ENCODE data around the gene SCARB1. TPM values are rescaled to one million over a fixed set of nuclear protein-coding genes. Genes with fewer than 3 reads are reported as not detected.

SCARB1 gene
- total and polyA plus RNA-seq, 2 of the 13 experiments (the other 11 are each of a cell fraction or from before 2014, with no cell fraction given) = 63.4 to 160 TPM

DNA sequence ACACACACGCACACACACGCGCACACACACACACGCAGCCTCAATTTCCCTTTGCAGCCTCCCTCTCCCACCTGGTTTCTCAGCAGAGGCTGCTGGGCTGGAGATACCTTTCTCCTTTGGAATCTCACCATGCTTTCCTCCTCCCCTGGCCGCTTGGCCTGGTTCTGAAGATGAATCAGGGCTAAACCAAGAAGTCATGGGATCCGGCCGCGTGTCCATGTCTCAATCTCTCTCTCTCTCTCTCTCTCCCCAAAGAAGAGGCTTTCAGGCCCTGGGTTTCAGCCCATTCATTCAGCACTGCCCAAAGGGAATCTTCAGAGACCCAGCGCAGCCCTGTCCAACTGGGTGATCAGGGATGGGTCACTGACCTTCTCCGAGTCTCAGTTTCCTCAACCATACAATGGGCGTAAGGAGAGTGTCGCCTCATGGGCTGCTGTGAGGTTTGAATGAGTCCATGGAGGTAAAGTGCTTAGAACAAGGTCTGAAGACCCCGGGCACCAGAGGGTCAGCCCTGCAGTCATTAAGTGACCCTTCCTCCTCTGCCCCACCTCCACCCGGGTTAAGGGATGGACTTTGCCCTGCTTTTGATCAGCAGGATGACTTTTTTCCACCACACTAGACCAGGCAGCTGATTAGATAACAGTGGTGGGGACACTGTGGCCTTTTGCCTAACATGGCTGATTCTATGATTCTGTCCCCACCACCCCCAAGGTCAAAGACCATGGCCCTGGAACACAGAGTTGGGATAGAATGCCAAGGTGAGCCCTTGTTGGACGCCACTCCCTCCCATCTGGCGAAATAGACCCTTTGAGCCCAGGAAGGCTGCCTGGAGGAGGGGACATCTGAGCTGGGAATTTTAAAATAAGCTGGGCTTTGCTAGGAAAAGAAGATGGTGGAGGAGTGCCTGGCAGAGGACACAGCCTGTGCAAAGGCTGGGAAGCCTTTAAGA, 42.1 kb downstream of the SCARB1 start (continued):
- TF ChIP-seq, protein P1, sequence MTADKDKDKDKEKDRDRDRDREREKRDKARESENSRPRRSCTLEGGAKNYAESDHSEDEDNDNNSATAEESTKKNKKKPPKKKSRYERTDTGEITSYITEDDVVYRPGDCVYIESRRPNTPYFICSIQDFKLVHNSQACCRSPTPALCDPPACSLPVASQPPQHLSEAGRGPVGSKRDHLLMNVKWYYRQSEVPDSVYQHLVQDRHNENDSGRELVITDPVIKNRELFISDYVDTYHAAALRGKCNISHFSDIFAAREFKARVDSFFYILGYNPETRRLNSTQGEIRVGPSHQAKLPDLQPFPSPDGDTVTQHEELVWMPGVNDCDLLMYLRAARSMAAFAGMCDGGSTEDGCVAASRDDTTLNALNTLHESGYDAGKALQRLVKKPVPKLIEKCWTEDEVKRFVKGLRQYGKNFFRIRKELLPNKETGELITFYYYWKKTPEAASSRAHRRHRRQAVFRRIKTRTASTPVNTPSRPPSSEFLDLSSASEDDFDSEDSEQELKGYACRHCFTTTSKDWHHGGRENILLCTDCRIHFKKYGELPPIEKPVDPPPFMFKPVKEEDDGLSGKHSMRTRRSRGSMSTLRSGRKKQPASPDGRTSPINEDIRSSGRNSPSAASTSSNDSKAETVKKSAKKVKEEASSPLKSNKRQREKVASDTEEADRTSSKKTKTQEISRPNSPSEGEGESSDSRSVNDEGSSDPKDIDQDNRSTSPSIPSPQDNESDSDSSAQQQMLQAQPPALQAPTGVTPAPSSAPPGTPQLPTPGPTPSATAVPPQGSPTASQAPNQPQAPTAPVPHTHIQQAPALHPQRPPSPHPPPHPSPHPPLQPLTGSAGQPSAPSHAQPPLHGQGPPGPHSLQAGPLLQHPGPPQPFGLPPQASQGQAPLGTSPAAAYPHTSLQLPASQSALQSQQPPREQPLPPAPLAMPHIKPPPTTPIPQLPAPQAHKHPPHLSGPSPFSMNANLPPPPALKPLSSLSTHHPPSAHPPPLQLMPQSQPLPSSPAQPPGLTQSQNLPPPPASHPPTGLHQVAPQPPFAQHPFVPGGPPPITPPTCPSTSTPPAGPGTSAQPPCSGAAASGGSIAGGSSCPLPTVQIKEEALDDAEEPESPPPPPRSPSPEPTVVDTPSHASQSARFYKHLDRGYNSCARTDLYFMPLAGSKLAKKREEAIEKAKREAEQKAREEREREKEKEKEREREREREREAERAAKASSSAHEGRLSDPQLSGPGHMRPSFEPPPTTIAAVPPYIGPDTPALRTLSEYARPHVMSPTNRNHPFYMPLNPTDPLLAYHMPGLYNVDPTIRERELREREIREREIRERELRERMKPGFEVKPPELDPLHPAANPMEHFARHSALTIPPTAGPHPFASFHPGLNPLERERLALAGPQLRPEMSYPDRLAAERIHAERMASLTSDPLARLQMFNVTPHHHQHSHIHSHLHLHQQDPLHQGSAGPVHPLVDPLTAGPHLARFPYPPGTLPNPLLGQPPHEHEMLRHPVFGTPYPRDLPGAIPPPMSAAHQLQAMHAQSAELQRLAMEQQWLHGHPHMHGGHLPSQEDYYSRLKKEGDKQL (CRISPR knock-in tag; IDR thresholded peaks at IDR 0.05; ENCODE audit: low read depth) = peak; percentile 48; the same call in 1 of the 2 replicates
- TF ChIP-seq, protein P2, sequence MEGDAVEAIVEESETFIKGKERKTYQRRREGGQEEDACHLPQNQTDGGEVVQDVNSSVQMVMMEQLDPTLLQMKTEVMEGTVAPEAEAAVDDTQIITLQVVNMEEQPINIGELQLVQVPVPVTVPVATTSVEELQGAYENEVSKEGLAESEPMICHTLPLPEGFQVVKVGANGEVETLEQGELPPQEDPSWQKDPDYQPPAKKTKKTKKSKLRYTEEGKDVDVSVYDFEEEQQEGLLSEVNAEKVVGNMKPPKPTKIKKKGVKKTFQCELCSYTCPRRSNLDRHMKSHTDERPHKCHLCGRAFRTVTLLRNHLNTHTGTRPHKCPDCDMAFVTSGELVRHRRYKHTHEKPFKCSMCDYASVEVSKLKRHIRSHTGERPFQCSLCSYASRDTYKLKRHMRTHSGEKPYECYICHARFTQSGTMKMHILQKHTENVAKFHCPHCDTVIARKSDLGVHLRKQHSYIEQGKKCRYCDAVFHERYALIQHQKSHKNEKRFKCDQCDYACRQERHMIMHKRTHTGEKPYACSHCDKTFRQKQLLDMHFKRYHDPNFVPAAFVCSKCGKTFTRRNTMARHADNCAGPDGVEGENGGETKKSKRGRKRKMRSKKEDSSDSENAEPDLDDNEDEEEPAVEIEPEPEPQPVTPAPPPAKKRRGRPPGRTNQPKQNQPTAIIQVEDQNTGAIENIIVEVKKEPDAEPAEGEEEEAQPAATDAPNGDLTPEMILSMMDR (CRISPR knock-in tag; IDR thresholded peaks at IDR 0.05) = no peak
- TF ChIP-seq NR2C2 (CRISPR knock-in tag; IDR thresholded peaks at IDR 0.05; ENCODE audit: borderline replicate concordance) = peak; percentile 91
- no peak for TF ChIP-seq BRD4 (CRISPR knock-in tag; IDR thresholded peaks at IDR 0.05)
- peak; percentile 56; the same call in 1 of the 2 replicates for TF ChIP-seq JUND (CRISPR knock-in tag; IDR thresholded peaks at IDR 0.05)
- TF ChIP-seq U2AF2 (IDR thresholded peaks at IDR 0.05; ENCODE audit: low read depth, low read length) = no peak
- peak; percentile 59; the same call in 1 of the 2 replicates for TF ChIP-seq ZFP90 (CRISPR knock-in tag; IDR thresholded peaks at IDR 0.05; ENCODE audit: borderline replicate concordance)
- TF ChIP-seq, protein P3, sequence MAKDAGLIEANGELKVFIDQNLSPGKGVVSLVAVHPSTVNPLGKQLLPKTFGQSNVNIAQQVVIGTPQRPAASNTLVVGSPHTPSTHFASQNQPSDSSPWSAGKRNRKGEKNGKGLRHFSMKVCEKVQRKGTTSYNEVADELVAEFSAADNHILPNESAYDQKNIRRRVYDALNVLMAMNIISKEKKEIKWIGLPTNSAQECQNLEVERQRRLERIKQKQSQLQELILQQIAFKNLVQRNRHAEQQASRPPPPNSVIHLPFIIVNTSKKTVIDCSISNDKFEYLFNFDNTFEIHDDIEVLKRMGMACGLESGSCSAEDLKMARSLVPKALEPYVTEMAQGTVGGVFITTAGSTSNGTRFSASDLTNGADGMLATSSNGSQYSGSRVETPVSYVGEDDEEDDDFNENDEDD (CRISPR knock-in tag; IDR thresholded peaks at IDR 0.05; ENCODE audit: borderline replicate concordance) = no peak
- no peak for TF ChIP-seq ATM (IDR thresholded peaks at IDR 0.05; ENCODE audit: borderline replicate concordance)
- no peak for TF ChIP-seq SCMH1 (CRISPR knock-in tag; IDR thresholded peaks at IDR 0.05; ENCODE audit: borderline replicate concordance)
- peak; percentile 48; the same call in 1 of the 2 replicates for TF ChIP-seq TOPORS (CRISPR knock-in tag; IDR thresholded peaks at IDR 0.05)
- TF ChIP-seq, protein P4, sequence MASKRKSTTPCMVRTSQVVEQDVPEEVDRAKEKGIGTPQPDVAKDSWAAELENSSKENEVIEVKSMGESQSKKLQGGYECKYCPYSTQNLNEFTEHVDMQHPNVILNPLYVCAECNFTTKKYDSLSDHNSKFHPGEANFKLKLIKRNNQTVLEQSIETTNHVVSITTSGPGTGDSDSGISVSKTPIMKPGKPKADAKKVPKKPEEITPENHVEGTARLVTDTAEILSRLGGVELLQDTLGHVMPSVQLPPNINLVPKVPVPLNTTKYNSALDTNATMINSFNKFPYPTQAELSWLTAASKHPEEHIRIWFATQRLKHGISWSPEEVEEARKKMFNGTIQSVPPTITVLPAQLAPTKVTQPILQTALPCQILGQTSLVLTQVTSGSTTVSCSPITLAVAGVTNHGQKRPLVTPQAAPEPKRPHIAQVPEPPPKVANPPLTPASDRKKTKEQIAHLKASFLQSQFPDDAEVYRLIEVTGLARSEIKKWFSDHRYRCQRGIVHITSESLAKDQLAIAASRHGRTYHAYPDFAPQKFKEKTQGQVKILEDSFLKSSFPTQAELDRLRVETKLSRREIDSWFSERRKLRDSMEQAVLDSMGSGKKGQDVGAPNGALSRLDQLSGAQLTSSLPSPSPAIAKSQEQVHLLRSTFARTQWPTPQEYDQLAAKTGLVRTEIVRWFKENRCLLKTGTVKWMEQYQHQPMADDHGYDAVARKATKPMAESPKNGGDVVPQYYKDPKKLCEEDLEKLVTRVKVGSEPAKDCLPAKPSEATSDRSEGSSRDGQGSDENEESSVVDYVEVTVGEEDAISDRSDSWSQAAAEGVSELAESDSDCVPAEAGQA (IDR thresholded peaks at IDR 0.05; ENCODE audit: low read depth) = peak; percentile 44; the same call in 1 of the 2 replicates
- TF ChIP-seq, protein P4 (CRISPR knock-in tag; IDR thresholded peaks at IDR 0.05; ENCODE audit: borderline replicate concordance) = no peak
